AG08396 (cell line): ENCODE measurements around the gene EYS.

Experiments
- DNase-seq: peaks from one replicate; pipeline ENCODE4 v3.0.0; 2012; ENCODE audit warnings: low spot score, mixed read lengths

The EYS gene

DNA sequence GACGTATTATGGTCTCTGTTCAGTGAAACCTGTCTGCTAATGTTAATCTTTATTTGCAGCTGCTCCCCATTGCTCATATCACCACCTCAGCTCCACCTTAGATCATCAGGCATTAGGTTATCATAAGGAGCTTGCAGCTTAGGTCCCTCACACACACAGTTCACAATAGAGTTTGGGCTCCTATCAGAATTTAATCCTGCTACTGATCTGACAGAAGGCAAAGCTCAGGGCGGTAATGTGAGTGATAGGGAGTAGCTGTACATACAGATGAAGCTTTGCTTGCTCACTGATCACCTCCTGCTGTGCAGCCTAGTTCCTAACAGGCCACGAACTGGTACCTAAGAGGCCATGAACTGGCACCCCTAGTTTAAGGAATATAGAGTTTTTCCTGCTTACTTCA lies 989.7 kb downstream of the EYS start:
- no peak for DNase-seq

GRCh38 chr6:64715624-64716023 lies 991.4 kb downstream of the EYS start:
- no peak for DNase-seq

DNA sequence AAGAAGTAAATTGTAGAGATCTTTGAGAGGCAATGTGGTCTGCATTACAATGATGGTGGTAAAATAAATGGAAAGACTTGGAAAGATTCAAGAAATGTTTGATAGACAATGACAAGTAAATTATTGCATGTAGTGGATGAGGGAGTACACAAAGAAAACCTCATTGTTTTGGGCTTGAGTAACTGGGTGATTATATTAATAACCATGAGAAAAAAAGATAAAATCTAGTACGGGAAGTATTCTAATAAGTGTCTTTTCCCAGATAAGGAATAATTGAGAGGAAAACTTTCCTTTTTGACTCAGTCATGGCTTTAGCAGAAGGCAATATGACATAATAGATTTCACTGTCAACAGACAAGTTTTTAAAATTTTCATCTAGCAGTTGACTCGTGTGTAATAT lies 993.0 kb downstream of the EYS start:
- no peak for DNase-seq

DNA sequence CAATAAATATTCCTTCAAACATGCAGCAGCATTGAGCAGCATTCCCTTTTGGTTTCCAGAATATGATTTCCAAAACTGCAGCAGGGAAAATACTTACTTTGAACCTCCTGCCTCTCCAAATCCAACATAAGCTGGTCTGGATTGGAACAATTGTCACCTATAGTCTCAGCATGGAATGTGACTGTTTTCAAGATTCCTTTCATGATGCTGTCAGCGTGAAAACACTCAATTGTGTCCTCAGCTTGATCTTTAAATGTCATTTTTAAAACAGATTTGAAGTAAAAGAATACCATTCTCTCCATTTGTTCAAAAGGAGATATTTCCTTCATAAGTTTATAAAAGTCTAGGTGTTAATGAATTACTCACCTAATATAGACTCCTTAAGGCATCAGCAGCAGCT lies 993.9 kb downstream of the EYS start:
- DNase-seq = no peak

GRCh38 chr6:64712606-64713005 lies 994.4 kb downstream of the EYS start:
- no peak for DNase-seq

DNA sequence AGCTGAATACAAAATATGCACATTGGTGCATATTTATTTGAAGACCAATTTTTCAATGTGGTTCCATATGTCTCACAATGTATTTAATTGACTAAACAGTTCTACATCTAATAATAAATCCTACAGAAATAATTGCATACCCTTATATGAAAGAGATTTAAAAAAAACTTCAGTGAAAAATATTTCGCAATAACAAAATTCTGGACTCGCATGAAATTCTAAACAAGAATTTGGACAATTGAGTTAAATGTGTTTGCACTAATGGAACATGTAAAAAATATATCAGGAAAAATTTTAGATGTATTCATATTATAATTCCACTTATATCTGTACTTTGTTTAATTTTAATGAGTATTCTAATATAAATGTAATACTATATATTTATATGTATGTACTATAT lies 1003.1 kb downstream of the EYS start:
- no peak for DNase-seq

DNA sequence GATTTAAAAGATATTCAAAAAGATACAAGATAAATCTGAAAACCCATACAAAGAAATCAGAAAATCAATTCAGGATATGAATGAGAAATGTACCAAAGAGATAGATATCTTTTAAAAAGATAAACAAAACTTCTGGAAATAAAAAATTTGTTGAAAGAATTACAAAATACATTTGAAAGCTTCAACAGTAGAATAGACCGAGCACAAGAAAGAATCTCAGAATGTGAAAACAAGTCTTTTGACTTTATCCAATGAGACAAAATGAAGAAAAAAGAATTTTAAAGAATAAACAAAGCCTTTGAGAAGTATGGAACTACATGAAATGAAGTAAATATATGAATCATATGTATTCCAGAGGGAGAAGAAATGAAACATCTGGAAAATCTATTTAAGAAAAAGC lies 1011.0 kb downstream of the EYS start:
- DNase-seq = no peak

- no peak for DNase-seq
These were observed 1012.7 kb downstream of the EYS start for GRCh38 chr6:64694356-64694755.

- no peak for DNase-seq
These were observed 1016.0 kb downstream of the EYS start for GRCh38 chr6:64691064-64691463.

GRCh38 chr6:64685401-64685800 lies 1021.6 kb downstream of the EYS start:
- DNase-seq = no peak

GRCh38 chr6:64683682-64684081 lies 1023.3 kb downstream of the EYS start:
- DNase-seq = no peak

DNA sequence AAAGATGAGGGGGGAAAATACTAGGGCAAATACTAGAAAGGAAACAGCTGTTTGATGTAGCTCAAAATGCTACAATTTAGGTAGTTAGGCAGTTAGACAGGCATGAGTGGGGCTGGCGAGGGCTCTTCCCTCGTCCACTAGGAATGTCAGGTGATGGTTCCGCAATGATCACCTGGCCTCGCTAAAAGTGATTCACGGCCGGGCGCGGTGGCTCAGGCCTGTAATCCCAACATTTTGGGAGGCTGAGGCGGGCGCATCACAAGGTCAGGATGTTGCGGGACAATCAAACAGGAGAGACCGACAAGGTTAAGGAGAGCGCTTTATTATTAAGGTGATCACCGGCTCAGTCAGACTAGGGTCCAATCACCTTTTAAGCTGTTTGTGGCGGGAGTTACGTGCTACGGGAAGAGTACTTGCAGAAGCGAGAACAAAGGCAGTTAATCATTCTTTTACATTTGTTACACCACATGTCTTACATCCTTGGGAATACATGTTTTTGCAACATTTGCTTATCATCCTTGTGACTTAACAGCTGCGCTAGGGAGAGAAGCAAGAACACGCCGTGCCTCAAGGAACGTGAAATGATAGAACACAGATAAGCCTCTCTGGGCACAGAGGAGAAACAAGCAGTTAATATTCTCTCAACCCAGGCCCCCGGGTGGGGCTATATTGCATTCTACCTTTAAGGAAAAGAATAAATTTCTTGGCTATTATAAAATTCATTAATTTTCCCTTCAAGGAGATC lies 1025.4 kb downstream of the EYS start:
- DNase-seq = no peak

DNA sequence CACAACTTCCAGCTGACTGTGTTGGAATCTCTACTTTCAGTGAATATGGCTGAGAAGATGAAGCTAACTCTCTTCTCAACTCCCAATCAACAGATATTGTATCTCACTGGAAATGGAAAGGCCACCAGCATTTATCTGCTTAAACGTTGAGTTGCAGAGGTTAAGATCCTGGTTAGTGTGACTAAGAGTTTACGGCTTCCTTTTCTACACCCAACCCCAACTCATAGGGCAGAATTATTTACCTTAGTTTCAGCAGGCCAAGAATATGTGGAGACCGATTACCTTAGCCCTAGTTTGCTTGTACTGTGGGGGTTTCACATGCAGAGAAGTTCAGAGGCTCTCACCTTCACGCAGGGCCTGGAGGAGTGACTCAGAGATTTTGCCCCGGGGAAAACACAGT lies 1026.6 kb downstream of the EYS start:
- no peak for DNase-seq

DNA sequence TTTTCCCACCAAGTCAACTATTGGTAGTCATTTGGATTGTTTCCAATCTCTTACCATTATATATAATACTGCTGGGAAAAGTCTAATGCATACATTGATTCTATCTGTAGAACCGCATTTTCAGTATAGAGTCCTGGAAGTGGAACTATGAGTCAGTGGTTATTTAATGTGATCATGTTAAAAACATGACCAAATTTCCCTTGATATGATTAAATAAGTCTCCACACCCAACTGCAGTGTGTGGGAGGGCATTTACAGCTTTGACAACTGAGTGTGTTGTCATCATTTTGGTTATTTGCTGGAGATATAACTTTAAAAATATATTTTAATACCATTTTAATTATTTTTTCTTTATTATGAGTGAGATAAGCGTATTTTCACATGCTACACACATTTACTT lies 1027.6 kb downstream of the EYS start:
- DNase-seq = no peak

DNA sequence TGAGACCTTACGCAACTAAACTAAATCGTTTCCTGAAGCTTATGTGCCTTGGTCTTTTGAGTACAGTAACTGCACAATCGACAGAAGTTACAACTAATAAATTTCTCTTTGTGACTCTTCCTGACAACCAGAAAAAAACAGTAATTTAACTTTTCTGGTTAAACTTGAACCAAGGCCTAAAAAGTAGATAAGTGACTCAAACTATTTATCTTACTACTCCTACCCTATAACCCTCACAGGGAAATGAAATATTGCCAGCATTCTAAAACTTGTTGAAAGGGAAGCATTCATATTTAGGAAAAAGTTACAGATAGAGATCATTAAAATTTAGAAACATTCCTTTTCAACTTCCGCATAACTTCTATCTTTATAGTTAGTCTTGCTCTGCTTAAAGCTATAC lies 1034.4 kb downstream of the EYS start:
- no peak for DNase-seq

GRCh38 chr6:64672131-64672530 lies 1034.9 kb downstream of the EYS start:
- DNase-seq = no peak

DNA sequence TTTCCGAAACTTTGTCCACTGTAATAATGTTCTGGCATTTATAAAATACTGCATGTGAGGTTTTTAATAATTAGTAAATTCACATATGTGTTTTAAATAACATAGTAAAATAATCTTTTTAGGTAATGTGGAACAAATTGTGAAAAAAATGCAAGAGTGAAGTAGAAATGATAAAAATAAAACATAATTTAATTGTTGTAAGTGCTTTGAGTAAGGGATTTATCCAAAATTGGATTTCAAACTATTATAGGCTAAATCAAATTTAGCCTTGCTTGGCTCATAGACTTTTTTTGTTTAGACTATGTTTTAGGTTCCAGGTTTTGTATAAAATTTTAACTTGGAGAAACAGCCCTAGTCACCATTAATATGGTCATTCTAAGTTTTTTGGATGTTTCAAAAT lies 1041.9 kb downstream of the EYS start:
- no peak for DNase-seq

DNA sequence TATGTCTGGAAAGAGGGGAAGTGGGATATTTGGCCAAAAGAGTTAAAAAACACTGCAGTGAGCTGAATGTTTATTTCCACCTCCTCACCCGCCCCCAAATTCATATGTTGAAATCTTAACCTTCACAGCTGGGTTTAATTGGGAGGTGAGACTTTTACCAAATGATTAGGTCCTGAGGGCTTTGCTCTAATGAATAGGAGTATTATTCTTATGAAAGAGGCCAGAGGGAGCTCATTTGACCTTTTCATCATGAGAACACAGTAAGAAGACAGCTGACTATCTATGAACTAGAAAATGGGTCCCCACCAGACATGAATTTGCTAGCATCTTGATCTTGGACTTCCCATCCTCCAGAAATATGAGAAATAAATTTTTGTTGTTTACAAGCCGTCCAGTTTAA lies 1042.5 kb downstream of the EYS start:
- DNase-seq = no peak

DNA sequence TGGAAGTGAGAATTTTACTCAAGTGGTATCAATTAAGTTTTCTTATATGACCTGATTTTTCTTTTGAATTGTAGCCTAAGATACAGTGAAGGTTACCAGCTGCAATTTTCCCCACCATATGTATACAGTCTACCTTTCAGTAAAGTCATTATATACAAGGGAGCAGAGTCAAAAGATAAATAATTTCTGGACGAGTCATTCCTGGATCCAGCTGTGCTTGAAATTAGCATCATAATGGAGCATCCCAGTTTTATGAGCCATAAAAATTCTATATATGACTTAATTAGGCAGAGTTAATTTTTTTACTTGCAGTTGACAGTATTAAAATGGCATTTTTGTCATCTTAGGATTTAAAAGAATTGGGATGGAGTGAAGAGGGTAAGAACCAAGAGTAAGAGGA lies 1063.0 kb downstream of the EYS start:
- DNase-seq = no peak

- no peak for DNase-seq
These were observed 1076.1 kb downstream of the EYS start for GRCh38 chr6:64630901-64631300.

DNA sequence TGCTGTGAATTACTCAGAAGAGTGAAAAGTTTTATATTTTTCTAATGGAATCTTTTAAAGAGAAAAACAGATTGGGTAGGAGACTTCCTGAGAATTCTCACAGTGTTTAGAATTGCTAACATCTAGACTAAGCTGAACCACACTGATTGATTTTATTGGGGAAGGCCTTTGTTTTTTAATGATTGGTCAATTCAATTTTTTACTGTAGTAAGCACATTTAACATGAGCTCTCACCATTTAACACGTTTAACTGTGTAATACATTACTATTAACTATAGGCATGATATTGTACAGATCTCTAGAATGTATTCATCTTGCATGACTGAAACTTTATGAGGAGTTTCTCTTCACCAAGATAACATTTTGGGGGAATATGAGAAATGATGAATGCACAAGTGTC lies 1084.1 kb downstream of the EYS start:
- DNase-seq = no peak

GRCh38 chr6:64602993-64603392 lies 1104.0 kb downstream of the EYS start:
- no peak for DNase-seq

DNA sequence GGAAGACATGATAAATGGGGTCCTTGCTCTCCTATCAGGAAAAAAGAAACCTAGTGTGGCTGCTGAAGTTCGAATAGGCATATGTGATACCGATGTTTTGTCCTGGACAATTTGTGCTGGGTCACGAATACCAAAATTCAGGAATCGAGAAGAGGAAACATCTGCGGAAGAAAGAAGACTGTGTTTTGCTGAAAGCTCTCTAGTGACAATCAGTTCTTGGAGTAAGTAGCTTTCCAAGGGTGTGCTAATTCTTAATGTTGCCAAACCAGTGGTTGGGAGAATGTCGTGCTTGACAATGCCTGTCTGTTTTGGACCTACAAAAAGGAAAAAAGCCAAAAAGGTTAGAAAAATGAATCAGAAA lies 1115.4 kb downstream of the EYS start:
- no peak for DNase-seq

- no peak for DNase-seq
These were observed 1115.9 kb downstream of the EYS start for GRCh38 chr6:64590965-64591675.
